ENCODE data around the gene MAFF. TPM values are rescaled to one million over a fixed set of nuclear protein-coding genes. Genes with fewer than 3 reads are reported as not detected.
"Not testable (repeated sequence)": the region's sequence is repeated elsewhere in the genome, so short reads cannot be mapped to it uniquely, and the experiment has no call there.

The MAFF gene
- polyA plus RNA-seq, 1 donor from 2014 or later, result 2.1 TPM

- Histone ChIP-seq H3K9me2 (ENCODE audit: insufficient read depth, low read length) (no peaks in the 10 kb centered on the region), H3K9me3 (ENCODE audit: low read length) (no peaks in the 10 kb centered on the region), H3K27ac (ENCODE audit: low read length) (no peak overlapping the region), H2AFZ (ENCODE audit: low read depth, low read length) (no peak overlapping the region), H3K4me3 (ENCODE audit: low read length) (no peak overlapping the region), H3K4me2 (ENCODE audit: low read length) (no peak overlapping the region), H3F3A (ENCODE audit: insufficient read depth, low read length, poor library complexity, severe bottlenecking) (no peaks in the 10 kb centered on the region), H3K79me2 (replicated peaks; ENCODE audit: insufficient read depth, low read length) (no peaks in the 10 kb centered on the region), H3K27me3 (ENCODE audit: insufficient read depth, low read depth, low read length) (no peaks in the 10 kb centered on the region), H3K9ac (ENCODE audit: low read length) (no peak overlapping the region), H4K20me1 (ENCODE audit: insufficient read depth) (no peaks in the 10 kb centered on the region), H3K36me3 (ENCODE audit: insufficient read depth, low read length) (no peaks in the 10 kb centered on the region)
- TF ChIP-seq CTCF (IDR thresholded peaks at IDR 0.05; ENCODE audit: poor library complexity, severe bottlenecking) (no peak), TAF1 (IDR thresholded peaks at IDR 0.05; ENCODE audit: low read depth) (no peak), EZH2 (IDR thresholded peaks at IDR 0.05; ENCODE audit: borderline replicate concordance, insufficient read depth, low read length, poor library complexity, severe bottlenecking) (no peak), RAD21 (conservative IDR thresholded peaks at IDR 0.05) (no peak), SMC3 (conservative IDR thresholded peaks at IDR 0.05; ENCODE audit: poor library complexity) (no peak), MXI1 (conservative IDR thresholded peaks at IDR 0.05; ENCODE audit: poor library complexity, severe bottlenecking) (no peak), REST (IDR thresholded peaks at IDR 0.05; ENCODE audit: borderline replicate concordance) (no peak), POLR2AphosphoS5 (IDR thresholded peaks at IDR 0.05) (no peak), EP300 (conservative IDR thresholded peaks at IDR 0.05; ENCODE audit: poor library complexity, severe bottlenecking) (no peak)
Observed at GRCh38 chr22:38232196-38232595, 30.4 kb downstream of the MAFF start.

GRCh38 chr22:38233427-38233826 is 31.6 kb downstream of the MAFF start:
- Histone ChIP-seq H3K36me3 (ENCODE audit: insufficient read depth, low read length) (no peaks in the 10 kb centered on the region), H3K27me3 (ENCODE audit: insufficient read depth, low read depth, low read length) (no peaks in the 10 kb centered on the region), H3K9ac (ENCODE audit: low read length) (no peak overlapping the region), H3K79me2 (replicated peaks; ENCODE audit: insufficient read depth, low read length) (no peaks in the 10 kb centered on the region), H3K4me2 (ENCODE audit: low read length) (no peak overlapping the region), H3K9me3 (ENCODE audit: low read length) (no peaks in the 10 kb centered on the region), H4K20me1 (ENCODE audit: insufficient read depth) (no peaks in the 10 kb centered on the region), H2AFZ (ENCODE audit: low read depth, low read length) (no peak overlapping the region), H3K27ac (ENCODE audit: low read length) (no peak overlapping the region), H3K4me3 (ENCODE audit: low read length) (no peak overlapping the region), H3K9me2 (ENCODE audit: insufficient read depth, low read length) (no peaks in the 10 kb centered on the region), H3F3A (ENCODE audit: insufficient read depth, low read length, poor library complexity, severe bottlenecking) (no peaks in the 10 kb centered on the region)
- TF ChIP-seq RAD21 (conservative IDR thresholded peaks at IDR 0.05), result no peak
- TF ChIP-seq REST (IDR thresholded peaks at IDR 0.05; ENCODE audit: borderline replicate concordance), result no peak
- TF ChIP-seq EP300 (conservative IDR thresholded peaks at IDR 0.05; ENCODE audit: poor library complexity, severe bottlenecking), result no peak
- TF ChIP-seq POLR2AphosphoS5 (IDR thresholded peaks at IDR 0.05), result no peak
- no peak for TF ChIP-seq CTCF (IDR thresholded peaks at IDR 0.05; ENCODE audit: poor library complexity, severe bottlenecking)
- TF ChIP-seq EZH2 (IDR thresholded peaks at IDR 0.05; ENCODE audit: borderline replicate concordance, insufficient read depth, low read length, poor library complexity, severe bottlenecking), result no peak
- no peak for TF ChIP-seq MXI1 (conservative IDR thresholded peaks at IDR 0.05; ENCODE audit: poor library complexity, severe bottlenecking)
- no peak for TF ChIP-seq SMC3 (conservative IDR thresholded peaks at IDR 0.05; ENCODE audit: poor library complexity)
- TF ChIP-seq TAF1 (IDR thresholded peaks at IDR 0.05; ENCODE audit: low read depth), result no peak

- H2AFZ ChIP-seq (ENCODE audit: low read depth, low read length); H3K79me2 ChIP-seq (replicated peaks; ENCODE audit: insufficient read depth, low read length); H3K27me3 ChIP-seq (ENCODE audit: insufficient read depth, low read depth, low read length); H3K9me3 ChIP-seq (ENCODE audit: low read length); H4K20me1 ChIP-seq (ENCODE audit: insufficient read depth); H3K9me2 ChIP-seq (ENCODE audit: insufficient read depth, low read length); H3F3A ChIP-seq (ENCODE audit: insufficient read depth, low read length, poor library complexity, severe bottlenecking); H3K4me2 ChIP-seq (ENCODE audit: low read length); H3K27ac ChIP-seq (ENCODE audit: low read length); H3K9ac ChIP-seq (ENCODE audit: low read length); H3K36me3 ChIP-seq (ENCODE audit: insufficient read depth, low read length); H3K4me3 ChIP-seq (ENCODE audit: low read length): not testable (repeated sequence)
Observed at GRCh38 chr22:38233856-38234255, 32.1 kb downstream of the MAFF start.

Measured in neural cell (in vitro differentiated cells).